ELR (cell line): ENCODE data around the gene PFKL.
"Not testable (repeated sequence)": the region's sequence is repeated elsewhere in the genome, so short reads cannot be mapped to it uniquely, and the experiment has no call there.

Source experiments
- DNase-seq: peaks from one replicate; pipeline ENCODE4 v3.0.0-alpha.2; 2015; ENCODE audit warnings: low read depth

Gene PFKL

DNA sequence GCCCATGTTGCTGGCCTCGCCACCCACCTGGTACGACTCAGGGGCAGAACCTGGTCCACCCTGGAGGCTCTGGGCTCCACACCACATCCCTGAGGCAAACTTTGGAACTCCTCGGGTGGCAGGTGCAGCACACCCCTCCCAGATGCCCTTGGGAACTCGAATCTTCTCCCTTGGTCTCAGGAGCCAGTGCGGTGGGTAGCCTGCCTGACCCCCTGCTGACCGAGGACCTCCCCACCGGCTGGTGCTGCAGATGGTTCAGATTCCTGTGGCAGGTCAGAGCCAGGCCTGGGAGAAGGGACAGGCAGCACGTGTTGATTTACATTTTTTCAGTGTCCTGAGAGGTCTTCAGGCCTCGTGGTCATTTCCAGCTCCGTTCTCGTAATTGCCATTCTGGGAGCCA, 45.6 kb downstream of the PFKL start:
- DNase-seq: no peak

DNA sequence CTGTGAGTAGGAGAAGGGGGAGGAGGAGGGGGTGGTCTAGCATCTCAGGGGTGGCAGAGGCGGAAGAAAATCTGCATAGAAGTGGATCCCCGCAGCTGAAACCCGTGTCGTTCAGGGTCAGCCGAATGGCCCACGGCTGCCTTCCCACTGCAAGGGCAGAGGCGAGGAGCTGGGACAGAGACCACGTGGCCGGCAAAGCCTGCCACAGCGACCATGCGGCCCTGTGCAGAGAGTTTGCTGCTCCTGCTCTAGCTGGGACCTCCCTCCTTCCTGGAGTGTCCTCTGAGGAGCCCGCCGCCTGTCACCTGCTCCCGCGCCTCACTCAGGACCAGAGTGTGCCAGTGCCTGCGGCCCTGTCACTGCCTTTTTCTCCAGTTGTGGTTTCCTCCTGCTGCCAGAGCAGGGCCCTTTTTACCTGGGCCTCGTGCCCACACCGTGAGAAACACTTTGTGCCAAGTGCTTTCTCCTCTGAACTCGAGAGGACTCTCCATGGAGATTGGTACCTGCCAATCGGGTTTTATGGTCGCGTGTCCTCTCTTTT, 48.1 kb downstream of the PFKL start:
- no peak for DNase-seq

DNA sequence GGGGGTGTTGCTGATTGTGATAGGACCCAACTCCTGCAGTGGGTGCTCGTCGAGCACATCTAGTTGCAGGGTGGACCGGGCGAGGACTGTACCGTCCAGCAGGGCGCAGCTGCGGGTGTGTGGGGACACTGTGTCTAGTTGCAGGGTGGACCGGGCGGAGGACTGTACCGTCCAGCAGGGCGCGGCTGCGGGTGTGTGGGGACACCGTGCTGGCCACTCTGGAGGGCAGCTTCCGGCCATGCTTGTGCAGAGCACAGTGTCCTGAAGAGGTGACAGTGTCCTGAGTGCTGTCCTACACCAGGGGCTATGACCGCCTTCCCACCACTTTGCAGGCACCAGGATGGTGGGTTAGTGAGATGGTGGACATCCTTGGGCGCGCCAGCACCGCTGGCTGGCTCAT, 49.0 kb downstream of the PFKL start:
- no peak for DNase-seq

DNA sequence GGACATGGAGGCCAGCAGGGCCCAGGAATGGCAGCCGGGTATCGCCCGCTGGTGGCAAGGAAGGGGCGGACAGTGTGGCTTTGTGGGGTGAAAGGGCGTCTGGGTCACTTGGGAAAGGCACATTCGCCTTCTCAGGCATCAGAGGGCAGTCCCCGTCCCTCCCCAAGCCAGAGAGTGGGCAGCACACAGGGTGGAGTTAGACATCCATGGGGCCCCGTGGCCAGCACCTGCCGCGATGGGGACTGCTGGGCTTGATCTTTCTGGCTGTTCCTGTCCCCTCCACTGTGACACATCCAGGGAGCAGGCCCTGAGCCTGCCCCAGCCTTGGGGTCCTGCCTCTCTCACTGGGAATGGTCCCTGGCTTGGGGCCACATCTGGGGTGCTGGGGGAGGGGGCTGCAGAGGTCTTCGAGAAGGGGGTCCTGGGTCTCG, 49.6 kb downstream of the PFKL start:
- no peak for DNase-seq

DNA sequence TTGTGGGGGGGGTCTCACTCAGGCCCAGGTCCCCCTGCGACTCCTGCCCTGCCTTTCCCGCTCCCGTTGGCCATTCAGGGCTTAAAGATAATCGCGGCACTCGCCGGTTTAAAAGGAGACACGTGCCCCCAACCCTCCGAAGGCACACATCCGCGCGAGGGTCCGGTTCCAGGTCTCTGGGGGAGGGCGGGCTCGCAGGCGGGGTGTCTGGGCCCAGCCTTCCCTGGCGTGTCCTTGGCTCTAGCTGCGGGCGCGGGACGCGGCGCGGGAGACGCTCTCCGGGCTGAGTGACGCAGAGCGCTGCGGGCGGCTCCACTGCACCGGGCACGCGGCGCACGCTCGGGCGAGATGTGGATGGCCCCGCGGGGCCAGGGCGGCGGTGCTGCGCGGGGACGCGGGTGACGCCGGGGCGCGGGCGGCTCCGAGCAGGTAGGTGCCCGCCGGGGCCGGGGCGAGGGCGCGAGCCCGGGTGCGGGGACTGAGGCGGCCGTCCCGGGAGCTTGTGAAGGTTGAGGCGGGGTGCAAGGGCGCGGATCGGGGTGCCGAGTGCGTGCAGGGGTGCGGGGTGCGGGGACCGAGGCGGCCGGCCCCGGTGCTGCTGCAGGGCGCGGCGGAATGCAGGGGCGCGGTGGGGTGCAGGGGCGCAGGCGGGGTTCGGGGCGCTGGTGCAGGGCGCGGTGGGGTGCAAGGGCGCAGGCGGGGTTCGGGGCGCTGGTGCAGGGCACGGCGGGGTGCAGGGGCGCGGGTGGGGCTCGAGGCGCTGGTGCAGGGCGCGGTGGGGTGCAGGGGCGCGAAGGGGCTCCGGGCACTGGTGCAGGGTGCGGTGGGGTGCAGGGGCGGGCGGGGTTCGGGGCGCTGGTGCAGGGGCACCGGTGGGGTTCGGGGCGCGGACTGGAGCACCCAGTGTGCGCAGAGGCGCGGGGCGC, 50.3 kb downstream of the PFKL start:
- DNase-seq: no peak

DNA sequence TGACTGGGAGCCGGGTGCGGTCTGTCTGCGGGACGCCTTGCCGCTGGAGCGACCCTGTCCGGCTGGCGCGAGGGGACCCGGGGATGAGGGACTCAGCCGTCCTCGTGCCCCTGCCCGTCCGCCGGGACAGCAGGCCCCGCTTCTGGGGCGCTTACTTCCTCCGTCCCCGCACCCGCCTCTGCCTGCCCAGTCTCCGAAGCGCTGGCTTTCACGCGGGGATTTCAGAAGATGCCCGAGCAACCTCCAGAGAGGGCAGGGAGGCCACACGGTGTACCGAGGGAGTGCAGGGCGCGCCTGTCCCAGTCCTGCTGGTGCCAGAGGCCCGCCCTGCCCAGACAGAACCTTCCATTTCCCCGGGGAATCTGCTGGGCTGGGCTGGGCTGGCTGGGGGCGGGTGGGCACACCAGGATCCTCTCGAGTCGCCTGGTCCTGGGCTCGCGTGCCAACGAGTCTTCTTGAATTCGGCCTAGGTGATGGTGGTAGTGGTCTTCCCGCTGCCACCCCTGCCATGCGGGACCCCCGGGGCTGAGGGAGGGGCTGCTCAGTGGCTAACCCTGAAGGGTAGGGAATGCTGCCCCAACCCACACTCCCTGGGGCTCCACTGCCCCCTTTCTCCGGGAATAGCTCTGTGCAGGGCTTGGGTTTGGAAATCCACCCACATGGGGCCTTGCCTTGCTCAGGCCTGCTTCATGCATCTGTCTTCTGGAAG, 51.1 kb downstream of the PFKL start:
- no peak for DNase-seq

DNA sequence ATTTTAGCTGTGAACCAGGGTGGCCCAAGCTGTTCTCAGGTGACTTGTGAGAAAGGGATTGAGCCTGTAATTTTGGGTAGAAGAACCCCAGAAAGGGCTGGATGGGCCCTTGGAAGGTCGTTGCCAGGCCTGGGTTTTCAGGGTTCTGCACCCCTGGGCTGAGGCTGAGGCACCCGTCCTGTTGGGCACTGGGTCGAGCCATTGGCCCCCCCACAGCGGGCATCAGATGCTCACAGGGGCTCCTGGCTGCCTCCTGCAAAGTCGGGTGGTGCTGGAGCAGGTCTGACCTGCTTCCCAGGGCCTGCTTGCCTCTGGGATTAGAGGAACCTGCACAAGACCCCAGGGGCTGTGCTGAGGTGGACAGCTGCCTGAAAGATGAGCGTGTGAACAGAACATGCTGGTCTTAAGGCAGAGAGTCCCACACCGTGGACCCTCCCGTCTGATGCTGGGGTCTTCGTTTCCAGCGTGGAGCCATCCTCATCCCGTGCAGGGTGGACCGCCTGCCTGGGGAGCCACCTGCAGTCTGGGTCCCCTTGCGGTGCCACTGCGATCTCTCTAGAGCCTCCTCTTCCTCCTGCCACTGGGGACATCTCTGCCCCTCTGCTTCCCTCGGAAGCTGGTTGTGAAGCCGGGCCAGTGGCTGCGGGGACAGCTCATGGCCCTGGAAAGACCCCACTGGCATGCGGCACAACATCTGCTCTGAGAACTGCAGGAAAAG, 51.8 kb downstream of the PFKL start:
- DNase-seq: no peak

DNA sequence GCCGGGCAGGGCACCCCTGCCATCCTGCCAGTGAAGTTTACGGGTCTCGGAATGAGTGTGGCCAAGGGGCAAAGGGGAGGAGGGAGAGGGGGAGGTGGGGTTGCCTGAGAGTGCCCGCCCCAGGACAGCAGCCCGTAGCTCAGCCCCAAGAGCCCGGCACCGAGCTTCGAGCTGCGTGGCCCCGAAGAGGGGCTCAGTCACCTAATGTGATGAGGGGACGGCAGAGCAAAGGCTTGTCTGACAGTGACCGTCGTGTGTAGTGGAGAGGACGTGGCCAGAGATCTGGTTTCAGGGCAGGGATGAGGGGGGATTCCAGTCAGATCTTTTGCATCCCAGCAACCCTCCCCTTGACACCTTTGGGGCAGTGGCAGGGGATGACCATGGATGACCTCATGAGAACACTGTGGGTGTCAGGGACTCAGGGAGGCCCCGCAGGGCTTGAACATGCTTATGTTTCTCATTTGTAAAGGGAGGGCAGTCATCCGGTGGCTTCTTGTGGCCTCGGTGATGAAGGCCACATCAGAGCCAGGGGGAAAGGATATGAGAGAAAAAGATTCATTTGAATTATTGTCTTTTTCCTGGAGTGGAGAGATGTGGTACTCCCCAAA, 52.5 kb downstream of the PFKL start:
- DNase-seq: no peak

DNA sequence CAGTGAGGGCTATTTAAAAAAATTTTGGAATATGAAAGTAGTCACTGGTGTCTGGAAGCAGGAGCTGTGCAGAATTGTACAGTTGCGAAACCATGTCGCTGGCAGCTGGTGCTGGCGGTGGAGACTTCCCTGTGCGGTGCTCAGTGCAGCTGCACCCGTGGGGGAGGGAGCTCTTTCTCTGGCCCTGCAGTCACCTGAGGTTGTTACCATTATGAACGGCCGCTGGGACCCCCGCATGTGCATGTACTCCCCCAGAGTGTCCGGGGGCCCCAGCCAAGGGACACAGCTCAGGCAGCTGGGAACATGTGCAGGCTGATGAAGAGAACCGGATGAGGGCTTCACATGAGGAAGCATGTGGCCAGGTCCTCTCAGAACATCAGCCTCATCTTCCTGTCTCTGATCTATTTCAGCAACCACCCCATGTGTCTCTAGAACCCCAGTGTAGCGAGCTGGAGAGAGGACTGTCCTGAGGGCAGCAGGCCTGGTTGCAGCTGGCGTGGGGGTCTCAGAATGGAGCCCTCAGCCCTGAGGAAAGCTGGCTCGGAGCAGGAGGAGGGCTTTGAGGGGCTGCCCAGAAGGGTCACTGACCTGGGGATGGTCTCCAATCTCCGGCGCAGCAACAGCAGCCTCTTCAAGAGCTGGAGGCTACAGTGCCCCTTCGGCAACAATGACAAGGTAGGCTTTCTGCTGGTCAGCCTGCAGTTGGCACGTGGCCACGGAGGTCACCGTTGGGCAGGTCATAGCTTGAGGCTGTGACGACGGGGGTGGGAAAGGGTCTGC, 53.5 kb downstream of the PFKL start, which contains the start of gene TRPM2:
Gene TRPM2 (plus strand): TSS at position 431 of the 780 bp plus-strand sequence. CDS start 80 bp downstream, at position 511.
- DNase-seq: no peak

DNA sequence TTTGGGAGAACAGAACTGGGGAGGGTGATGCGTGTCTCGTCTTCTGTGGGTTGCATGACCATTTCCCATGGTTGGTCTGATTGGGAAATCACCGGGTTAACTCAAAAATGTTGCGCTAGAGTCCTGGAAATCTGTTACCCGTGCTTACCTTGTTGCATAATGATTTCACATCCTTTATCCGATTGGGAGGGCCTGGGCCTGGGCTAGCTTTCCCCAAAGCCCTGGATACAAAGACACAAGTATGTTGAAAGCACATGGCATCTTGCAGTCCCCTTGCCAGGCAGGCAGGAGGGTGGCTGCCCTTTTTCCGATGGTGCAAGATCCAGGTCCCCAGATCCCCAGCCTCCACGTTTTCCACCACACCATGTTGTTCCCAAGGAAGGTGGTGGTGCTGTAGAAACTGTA, 54.1 kb downstream of the PFKL start:
- no peak for DNase-seq

DNA sequence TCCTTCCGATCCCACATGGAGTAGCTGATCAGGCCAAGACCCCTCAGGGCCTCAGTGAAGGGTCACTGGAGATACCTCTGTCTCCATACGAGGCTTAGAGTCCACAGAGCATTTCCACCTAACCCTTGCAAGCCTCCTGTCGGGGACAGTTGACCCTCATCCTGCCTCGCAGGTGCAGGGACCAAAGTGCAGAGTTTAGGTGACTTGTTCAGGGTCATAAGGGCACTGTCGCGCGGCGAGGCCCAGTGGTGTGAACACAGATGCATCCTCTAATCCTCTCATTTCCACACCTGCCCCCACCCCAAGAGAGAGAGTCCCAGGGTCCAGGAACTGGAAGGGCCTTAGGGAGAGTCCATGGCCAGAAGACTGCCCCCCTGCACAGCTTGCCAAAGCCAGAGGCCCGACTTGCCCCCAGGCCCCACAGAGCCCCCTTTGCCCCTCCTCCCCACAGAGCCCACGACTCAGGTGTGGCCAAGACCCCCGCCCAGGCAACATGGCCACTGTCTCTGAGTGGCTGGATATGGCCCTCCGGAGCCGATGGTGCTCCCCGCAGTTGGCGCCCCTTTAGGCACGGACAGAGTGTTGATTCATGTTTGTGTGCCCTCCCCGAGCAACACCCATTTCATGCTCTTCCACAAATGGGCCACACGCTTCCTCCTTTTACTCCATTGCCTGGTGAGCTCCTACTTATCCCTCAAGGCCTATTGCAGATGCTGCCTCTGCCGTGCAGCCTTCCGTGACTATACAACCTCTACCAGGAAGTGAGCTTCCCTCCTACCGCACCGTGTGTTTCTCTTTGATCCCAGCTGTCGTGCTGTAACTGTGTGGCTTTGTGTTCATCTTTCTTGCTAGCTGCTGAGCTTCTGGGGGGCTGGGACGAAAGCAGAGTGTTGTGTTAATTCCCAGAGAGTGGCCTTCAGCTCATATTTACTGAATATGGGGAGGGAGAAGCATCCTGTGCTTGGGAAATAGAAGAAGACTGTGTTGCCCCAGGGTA, 55.2 kb downstream of the PFKL start:
- no peak for DNase-seq

DNA sequence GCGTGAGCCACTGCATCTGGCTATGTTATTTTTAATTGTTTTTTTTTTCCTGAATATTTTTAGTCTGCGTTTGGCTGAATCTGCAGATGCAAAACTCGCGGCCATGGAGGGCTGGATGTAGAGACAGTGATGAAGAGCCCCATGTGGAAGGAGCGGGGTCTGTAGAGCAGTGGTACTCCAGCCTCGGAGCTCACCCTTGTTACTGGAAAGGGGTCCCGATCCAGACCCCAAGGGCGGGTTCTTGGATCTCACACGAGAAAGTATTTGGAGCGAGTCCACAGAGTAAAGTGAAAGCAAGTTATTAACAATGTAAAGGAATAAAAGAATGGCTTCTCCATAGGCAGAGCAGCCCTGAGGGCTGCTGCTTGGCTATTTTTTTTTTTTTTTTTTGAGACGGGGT, 56.3 kb downstream of the PFKL start:
- no peak for DNase-seq

DNA sequence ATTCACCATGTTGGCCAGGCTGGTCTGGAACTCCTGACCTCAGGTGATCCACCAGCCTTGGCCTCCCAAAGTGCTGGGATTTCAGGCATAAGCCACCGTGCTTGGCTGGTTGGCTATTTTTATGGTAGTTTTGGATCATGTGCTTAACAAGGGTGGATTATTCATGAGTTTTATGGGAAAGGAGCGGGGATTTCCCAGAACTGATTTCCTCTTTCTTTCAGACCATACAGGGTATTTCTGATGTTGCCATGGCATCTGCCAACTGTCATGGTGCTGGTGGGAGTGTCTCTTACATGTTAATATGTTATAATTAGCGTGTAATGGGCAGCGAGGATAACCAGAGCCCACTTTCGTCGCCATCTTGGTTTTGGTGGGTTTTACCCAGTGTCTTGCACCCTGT, 56.8 kb downstream of the PFKL start:
- no peak for DNase-seq

DNA sequence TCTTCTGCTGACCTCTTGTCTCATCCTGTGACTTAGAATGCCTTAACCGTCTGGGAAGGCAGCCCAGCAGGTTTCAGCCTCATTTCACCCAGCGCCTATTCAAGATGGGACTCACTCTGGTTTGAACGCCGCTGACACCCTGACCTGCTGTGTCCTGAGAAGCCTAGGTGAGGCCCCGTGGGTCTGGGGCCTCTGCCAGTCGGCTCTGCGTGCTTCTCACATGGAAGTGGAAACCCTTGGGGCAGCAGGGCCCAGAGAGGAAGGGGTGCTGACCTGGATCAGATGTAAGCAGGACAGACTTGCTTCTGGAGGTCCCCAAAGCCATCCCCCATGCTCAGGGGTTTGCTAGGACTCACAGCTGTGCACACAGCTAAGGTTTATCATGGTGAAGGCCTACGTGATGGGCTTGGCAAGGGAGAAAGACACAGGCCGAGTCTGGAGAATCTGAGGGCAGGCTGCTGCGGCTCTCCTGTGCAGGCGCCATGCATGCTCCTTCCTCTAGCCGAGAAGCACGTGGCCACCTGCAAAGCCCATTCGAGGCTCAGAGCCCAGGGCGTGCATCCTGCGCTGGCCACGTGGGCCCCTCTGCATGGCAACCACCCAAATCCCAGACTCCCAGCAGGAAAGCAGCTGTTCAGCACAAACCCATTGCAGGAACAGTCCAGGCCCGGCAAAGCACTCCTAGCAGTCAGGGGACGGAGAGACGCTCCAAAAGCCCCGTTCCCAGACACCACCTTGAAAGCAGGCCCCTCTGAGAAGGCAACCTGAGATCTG, 57.4 kb downstream of the PFKL start:
- no peak for DNase-seq

DNA sequence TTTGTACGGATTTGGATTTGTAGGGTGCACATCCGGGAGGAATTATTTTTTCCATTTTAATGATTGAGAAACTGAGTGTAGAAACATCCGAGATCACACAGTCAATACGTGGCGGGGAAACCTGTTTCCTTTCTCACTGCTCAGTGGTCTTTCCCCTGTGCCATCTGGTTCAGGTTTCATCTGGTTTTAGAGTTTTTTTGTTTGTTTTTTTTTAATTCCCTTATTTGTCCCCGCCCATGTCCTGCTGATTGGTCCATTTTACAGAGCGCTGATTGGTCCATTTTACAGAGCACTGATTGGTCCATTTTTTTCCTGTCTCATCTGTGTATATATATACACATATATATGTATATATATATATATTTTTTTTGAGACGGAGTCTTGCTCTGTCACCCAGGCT, 59.5 kb downstream of the PFKL start:
- no peak for DNase-seq

DNA sequence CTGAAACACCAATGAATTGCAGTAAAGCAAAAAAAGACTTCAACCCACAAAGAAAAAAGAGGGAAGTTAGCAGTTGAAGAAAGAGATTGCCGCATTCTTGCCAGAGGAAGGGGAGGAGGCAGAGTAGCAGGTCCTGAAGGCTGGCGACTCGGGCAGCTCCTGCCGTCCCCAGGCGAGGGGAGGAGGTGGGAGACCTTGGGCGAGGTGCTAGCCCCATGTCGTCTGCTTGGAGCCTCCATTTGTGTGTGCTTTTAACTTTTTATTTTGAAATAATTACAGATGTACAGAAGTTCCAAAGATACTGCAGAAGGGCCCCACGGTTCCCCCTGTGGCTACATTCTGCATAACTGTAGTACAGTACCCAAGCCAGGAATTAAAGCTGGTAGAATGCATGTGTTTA, 60.3 kb downstream of the PFKL start:
- DNase-seq: no peak

DNA sequence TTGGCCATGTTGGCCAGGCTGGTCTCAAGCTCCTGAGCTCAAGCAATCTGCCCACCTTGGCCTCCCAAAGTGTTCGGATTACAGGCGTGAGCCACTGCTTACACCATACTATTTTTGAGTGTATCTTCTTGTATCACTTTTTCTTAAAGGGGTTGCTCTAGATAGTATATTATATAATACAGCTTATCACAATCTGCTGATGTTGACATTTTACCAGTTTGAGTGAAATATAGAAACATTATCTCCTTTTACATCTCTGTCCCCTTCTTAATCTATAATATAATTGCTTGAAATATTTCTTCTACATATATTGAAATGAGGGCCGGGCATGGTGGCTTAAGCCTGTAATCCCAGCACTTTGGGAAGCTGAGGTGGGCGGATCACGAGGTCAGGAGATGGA, 62.0 kb downstream of the PFKL start:
- DNase-seq: not testable (repeated sequence)

DNA sequence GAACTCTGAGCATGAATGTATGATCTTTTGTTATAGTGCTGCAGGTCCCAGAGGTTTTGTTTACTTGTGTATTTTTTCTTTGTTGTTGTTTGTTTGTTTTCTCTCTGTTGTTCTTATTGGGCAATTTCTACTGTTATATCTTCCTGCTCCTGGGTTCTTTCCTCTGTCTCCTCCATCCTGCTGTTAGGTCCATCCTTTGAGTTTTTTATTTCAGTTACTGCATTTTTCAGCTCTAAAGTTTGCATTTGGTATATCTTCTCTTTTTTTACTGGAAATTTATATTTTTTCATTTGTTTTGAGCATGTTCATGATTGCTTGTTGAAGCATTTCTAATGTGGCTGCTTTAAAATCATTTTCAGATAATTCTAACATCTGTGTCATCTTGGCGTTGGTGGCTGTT, 63.4 kb downstream of the PFKL start:
- DNase-seq: no peak
